Loucy (cell line): ENCODE measurements around the gene EME2.

Experiments
- H2AFZ ChIP-seq: fragments of 200-600 bp; sonication (generic); 2 replicates; pipeline ENCODE4 v1.6.0; 2016; ENCODE audit warnings: antibody characterized with exemption, mild to moderate bottlenecking, low read length, moderate library complexity
- H3F3A ChIP-seq: fragments of 200-600 bp; 2 replicates; pipeline ENCODE4 v1.6.0; 2016; ENCODE audit warnings: antibody characterized with exemption, low read depth, mild to moderate bottlenecking
- H3K27me3 ChIP-seq: fragments of 200-600 bp; sonication (generic); 2 replicates; pipeline ENCODE4 v1.6.1; 2014; ENCODE audit warnings: low read length, mild to moderate bottlenecking; ENCODE audit not compliant: insufficient read depth, poor library complexity, severe bottlenecking
- H3K36me3 ChIP-seq: fragments of 200-600 bp; sonication (generic); 2 replicates; pipeline ENCODE4 v1.6.1; 2016; ENCODE audit warnings: low read length; ENCODE audit not compliant: insufficient read depth
- H3K4me1 ChIP-seq: fragments of 200-600 bp; sonication (generic); 2 replicates; pipeline ENCODE4 v1.5.1; 2014; ENCODE audit warnings: low read length, mild to moderate bottlenecking; ENCODE audit not compliant: insufficient read depth, poor library complexity, severe bottlenecking
- H3K4me2 ChIP-seq: fragments of 200-600 bp; sonication (generic); 2 replicates; pipeline ENCODE4 v1.6.0; 2014; ENCODE audit warnings: antibody characterized with exemption, low read length, low read depth, mild to moderate bottlenecking; ENCODE audit not compliant: poor library complexity, severe bottlenecking
- H3K4me3 ChIP-seq: fragments of 200-600 bp; sonication (generic); 2 replicates; pipeline ENCODE4 v1.5.1; 2014; ENCODE audit warnings: low read length, mild to moderate bottlenecking, mixed read lengths; ENCODE audit not compliant: poor library complexity, severe bottlenecking
- H3K79me2 ChIP-seq: fragments of 200-600 bp; sonication (generic); 2 replicates; pipeline ENCODE4 v1.6.1; 2014; ENCODE audit warnings: low read length; ENCODE audit not compliant: insufficient read depth
- H3K9ac ChIP-seq: fragments of 200-600 bp; sonication (generic); 2 replicates; pipeline ENCODE4 v1.6.0; 2014; ENCODE audit warnings: mild to moderate bottlenecking, low read depth, low read length, moderate library complexity; ENCODE audit not compliant: poor library complexity, severe bottlenecking
- H3K9me2 ChIP-seq: fragments of 200-600 bp; sonication (generic); replicated peaks from 2 replicates; pipeline ENCODE4 v1.6.1; 2016; ENCODE audit warnings: low read depth, low read length, mixed read lengths
- H3K9me3 ChIP-seq: fragments of 200-600 bp; sonication (generic); 2 replicates; pipeline ENCODE4 v1.6.1; 2014; ENCODE audit warnings: mild to moderate bottlenecking, antibody characterized with exemption, low read length, low read depth; ENCODE audit not compliant: insufficient read depth
- H4K20me1 ChIP-seq: fragments of 200-600 bp; sonication (generic); 2 replicates; pipeline ENCODE4 v1.6.0; 2014; ENCODE audit warnings: antibody characterized with exemption, low read length, mild to moderate bottlenecking; ENCODE audit not compliant: insufficient read depth, poor library complexity, severe bottlenecking
- EZH2phosphoT487 ChIP-seq: fragments of 200-600 bp; IDR thresholded peaks from 2 replicates; pipeline ENCODE4 v1.6.1; 2018; ENCODE audit warnings: antibody characterized with exemption, mild to moderate bottlenecking, moderate library complexity, borderline replicate concordance
- TF ChIP-seq, protein P1 (sequence below): fragments of 200-600 bp; sonication (generic); conservative IDR thresholded peaks from 2 replicates; pipeline ENCODE4 v1.5.1; 2014; ENCODE audit warnings: mild to moderate bottlenecking, antibody characterized with exemption, low read length

Gene EME2

DNA sequence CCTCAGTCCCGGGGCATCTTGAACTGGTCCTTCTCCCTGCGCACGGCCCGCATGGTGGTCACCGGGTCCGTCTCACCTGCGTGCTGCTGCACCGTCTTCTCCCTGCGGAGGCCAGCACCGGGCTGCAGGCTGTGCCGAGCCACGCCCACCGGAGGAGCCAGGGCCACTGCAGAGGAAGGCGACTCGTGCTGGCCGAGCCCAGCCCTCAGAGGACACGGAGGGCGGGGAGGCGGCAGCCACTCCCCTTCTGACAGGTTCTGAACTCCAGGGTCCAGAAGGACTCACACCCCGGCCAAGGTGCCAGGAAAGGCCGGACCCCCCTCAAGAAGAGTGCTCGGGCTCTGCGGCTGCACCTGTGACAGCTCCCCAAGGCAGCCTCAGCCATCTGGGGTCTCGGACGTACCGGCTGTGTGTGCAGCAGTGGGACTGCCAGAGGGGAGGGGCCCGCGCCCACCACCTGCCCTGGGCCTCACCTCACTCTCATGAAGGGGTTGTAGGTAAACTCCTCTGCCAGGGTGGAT is 36.7 kb downstream of the EME2 start:
- H3K9ac ChIP-seq, result no peak overlapping the region

DNA sequence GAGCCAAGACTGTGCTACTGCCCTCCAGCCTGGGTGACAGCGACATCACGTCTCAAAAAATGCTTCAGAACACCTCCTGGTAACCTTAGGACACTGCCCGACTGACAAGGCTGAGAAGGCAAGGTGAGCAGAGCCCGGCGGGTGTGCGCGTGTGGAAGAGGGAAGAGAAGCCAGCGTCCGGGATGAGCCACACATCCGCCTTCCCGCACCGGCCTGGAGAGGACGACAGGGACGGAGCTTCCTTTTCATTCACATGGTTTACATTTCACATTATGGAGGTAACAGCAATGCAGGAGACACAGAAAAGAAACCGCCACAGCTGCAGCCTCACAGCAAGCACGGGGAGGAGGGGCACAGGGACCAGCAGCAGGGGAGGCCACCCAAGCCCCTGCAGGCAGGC is 37.5 kb downstream of the EME2 start:
- no peak overlapping the region for H2AFZ ChIP-seq
- no peaks in the 10 kb centered on the region for H3K9me2 ChIP-seq
- no peaks in the 10 kb centered on the region for H3K79me2 ChIP-seq
- no peaks in the 10 kb centered on the region for H3K36me3 ChIP-seq
- H3F3A ChIP-seq, result no peaks in the 10 kb centered on the region
- H3K9ac ChIP-seq, result no peak overlapping the region
- H4K20me1 ChIP-seq, result no peaks in the 10 kb centered on the region
- no peaks in the 10 kb centered on the region for H3K9me3 ChIP-seq
- H3K27me3 ChIP-seq, result no peaks in the 10 kb centered on the region
- no peaks in the 10 kb centered on the region for H3K4me1 ChIP-seq
- H3K4me2 ChIP-seq, result no peak overlapping the region
- no peak overlapping the region for H3K4me3 ChIP-seq
- TF ChIP-seq, protein P1, sequence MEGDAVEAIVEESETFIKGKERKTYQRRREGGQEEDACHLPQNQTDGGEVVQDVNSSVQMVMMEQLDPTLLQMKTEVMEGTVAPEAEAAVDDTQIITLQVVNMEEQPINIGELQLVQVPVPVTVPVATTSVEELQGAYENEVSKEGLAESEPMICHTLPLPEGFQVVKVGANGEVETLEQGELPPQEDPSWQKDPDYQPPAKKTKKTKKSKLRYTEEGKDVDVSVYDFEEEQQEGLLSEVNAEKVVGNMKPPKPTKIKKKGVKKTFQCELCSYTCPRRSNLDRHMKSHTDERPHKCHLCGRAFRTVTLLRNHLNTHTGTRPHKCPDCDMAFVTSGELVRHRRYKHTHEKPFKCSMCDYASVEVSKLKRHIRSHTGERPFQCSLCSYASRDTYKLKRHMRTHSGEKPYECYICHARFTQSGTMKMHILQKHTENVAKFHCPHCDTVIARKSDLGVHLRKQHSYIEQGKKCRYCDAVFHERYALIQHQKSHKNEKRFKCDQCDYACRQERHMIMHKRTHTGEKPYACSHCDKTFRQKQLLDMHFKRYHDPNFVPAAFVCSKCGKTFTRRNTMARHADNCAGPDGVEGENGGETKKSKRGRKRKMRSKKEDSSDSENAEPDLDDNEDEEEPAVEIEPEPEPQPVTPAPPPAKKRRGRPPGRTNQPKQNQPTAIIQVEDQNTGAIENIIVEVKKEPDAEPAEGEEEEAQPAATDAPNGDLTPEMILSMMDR, result no peak
- TF ChIP-seq EZH2phosphoT487, result no peak

More for the DNA sequence above, 36.7 kb downstream of the EME2 start:
- Histone ChIP-seq H3K4me3 (no peak overlapping the region), H3K27me3 (no peaks in the 10 kb centered on the region), H3K4me2 (no peak overlapping the region), H3F3A (no peaks in the 10 kb centered on the region), H3K36me3 (no peaks in the 10 kb centered on the region), H4K20me1 (no peaks in the 10 kb centered on the region), H3K9me2 (no peaks in the 10 kb centered on the region), H3K9me3 (no peaks in the 10 kb centered on the region), H3K4me1 (no peaks in the 10 kb centered on the region), H3K79me2 (no peaks in the 10 kb centered on the region), H2AFZ (no peak overlapping the region)
- no peak for TF ChIP-seq EZH2phosphoT487
- TF ChIP-seq, protein P1, result no peak

DNA sequence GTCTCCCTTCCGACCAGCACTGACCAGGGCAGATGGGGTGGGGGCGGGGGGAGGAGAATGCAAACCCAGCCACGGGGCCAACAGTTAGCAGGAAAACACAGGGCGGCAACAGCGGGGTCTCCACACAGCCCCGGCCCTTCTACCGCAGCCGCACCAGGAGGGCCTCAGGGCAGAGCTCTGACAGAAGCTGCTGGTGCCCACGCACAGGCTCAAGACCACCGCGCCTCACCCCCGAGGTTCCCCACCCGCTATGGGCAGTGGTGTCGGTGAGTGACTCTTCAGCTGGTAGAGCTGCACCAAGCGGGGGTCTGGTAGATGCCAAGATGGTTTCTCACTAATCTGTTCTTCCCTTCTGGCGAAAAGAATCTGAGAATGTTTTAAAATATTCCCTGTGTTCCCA is 37.9 kb downstream of the EME2 start:
- Histone ChIP-seq H3K79me2 (no peaks in the 10 kb centered on the region), H3K36me3 (no peaks in the 10 kb centered on the region), H4K20me1 (no peaks in the 10 kb centered on the region), H3K4me1 (no peaks in the 10 kb centered on the region), H2AFZ (no peak overlapping the region), H3K9me3 (no peaks in the 10 kb centered on the region), H3K9ac (no peak overlapping the region), H3F3A (no peaks in the 10 kb centered on the region), H3K9me2 (no peaks in the 10 kb centered on the region), H3K4me3 (no peak overlapping the region), H3K4me2 (no peak overlapping the region), H3K27me3 (no peaks in the 10 kb centered on the region)
- TF ChIP-seq, protein P1, result no peak
- TF ChIP-seq EZH2phosphoT487, result no peak
